ENCODE measurements around the gene NPPB. TPM values are rescaled to one million over a fixed set of nuclear protein-coding genes. Genes with fewer than 3 reads are reported as not detected.
A peak's percentile ranks its signal among the peaks of the same experiment; 100 is the strongest.

NPPB gene
- total and polyA plus RNA-seq, 4 donors, result 0.87 to 25.7 TPM; not detected in 2

DNA sequence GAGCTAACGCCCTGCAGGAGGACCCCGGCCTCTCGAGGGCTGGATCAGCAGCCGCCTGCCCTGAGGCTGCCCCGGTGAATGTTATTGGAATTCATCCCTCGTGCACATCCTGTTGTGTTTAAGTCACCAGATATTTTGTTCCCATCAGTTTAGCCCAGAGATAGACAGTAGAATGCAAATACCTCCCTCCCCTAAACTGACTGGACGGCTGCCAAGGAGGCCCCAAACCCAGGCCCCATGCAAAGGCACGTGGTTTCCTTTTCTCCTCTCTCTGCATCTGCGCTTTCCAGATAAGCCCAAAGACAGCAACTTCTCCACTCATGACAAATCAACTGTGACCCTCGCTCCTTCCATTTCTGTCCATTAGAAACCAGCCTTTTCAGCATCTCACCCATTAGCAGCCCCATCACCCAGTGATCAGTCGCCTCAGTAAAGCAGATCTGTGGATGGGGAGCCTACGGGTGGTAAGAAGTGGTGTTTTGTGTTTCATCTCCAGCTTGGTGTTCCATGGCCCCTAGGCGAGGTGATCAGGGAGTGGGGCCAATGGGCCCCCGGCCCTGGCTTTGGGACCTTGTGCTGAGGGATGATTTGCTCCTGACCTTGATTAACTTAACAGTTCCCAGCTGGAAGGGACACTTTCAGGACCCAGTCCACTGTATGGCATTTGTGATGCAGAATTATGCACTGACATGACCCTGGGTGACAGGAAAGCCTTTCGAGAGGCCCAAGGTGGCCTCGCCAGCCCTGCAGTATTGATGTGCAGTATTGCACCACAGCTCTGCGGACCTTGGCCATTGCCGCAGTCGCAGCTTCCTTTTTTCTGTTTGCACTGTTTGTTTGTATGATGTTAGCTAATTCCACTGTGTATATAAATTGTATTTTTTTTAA lies 16.3 kb downstream of the NPPB start:
- intact Hi-C loops (cut with DNase I), result no loop called here
- Histone ChIP-seq H3K9me3 (ENCODE audit: control insufficient read depth, low read length) (no peaks in the 10 kb centered on the region), H3K4me1 (ENCODE audit: control insufficient read depth in 1 of 2, insufficient read depth in 2 of 2, low read length in 2 of 2) (no peaks in the 10 kb centered on the region), H3K36me3 (ENCODE audit: control insufficient read depth in 1 of 2, insufficient read depth in 2 of 2, low read length in 1 of 2) (peaks cover 0 to 4% of the 10 kb centered on the region in 2 donors), H3K27ac (ENCODE audit: low read depth in 1 of 2, low read length in 2 of 2) (no peak overlapping the region), H3K4me3 (ENCODE audit: low read length in 2 of 2) (no peak overlapping the region), H3K27me3 (ENCODE audit: control insufficient read depth in 1 of 2, insufficient read depth in 2 of 2, low read length in 1 of 2) (no peaks in the 10 kb centered on the region)
- WGBS, 2 donors, result 79 to 81% methylated on average over 19 of the region's 19 CpGs
- ATAC-seq (ENCODE audit: low FRiP score) (no peak), DNase-seq (no peak)

- no peaks in the 10 kb centered on the region for H3K27me3 ChIP-seq (ENCODE audit: control insufficient read depth in 1 of 2, insufficient read depth in 2 of 2, low read length in 1 of 2)
- intact Hi-C loops (cut with DNase I), result loop anchor here in 1 of 2 donors (1.0 kb wide), 1 partner anchor 53 kb away; no protein-coding TSS in a partner anchor
- WGBS, 2 donors, result 75 to 81% methylated on average over 17 of the region's 17 CpGs
- no peaks in the 10 kb centered on the region for H3K4me1 ChIP-seq (ENCODE audit: control insufficient read depth in 1 of 2, insufficient read depth in 2 of 2, low read length in 2 of 2)
- H3K36me3 ChIP-seq (ENCODE audit: control insufficient read depth in 1 of 2, insufficient read depth in 2 of 2, low read length in 1 of 2), result peaks cover 0 to 4% of the 10 kb centered on the region in 2 donors
- DNase-seq (no peak), ATAC-seq (ENCODE audit: low FRiP score) (no peak)
- no peaks in the 10 kb centered on the region for H3K9me3 ChIP-seq (ENCODE audit: control insufficient read depth, low read length)
- H3K27ac ChIP-seq (ENCODE audit: low read depth in 1 of 2, low read length in 2 of 2), result no peak overlapping the region
- no peak overlapping the region for H3K4me3 ChIP-seq (ENCODE audit: low read length in 2 of 2)
Observed at GRCh38 chr1:11841245-11842153, 17.2 kb downstream of the NPPB start.

DNA sequence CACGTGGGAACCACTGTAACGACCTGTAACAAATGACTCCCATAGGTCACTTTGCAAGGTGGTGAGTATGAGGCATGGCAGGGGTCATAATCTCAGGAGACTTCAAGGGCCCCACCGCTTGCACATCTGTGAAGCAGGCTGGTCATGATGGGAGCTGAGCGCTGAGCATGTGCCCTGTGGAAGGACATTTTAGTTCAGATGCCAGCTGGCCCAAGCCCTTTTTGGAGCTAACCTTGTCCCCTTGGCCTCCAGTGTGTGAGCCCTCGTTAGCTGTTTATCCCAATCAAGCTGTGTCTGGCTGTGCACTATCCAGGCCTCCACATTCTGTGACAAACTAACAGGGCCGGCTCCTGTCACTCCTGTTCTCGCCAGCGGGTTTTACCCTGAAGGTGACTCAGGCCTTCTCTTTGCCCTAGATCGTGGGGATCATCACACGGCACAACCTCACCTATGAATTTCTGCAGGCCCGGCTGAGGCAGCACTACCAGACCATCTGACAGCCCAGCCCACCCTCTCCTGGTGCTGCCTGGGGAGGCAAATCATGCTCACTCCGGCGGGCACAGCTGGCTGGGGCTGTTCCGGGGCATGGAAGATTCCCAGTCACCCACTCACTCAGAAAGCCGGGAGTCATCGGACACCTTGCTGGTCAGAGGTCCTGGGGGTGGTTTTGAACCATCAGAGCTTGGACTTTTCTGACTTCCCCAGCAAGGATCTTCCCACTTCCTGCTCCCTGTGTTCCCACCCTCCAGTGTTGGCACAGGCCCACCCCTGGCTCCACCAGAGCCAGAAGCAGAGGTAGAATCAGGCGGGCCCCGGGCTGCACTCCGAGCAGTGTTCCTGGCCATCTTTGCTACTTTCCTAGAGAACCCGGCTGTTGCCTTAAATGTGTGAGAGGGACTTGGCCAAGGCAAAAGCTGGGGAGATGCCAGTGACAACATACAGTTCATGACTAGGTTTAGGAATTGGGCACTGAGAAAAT lies 18.7 kb downstream of the NPPB start:
- 57 to 61% methylated on average over 20 of the region's 20 CpGs for WGBS, 2 donors
- Histone ChIP-seq H3K4me3 (ENCODE audit: low read length in 2 of 2) (no peak overlapping the region), H3K36me3 (ENCODE audit: control insufficient read depth in 1 of 2, insufficient read depth in 2 of 2, low read length in 1 of 2) (peaks cover 0 to 11% of the 10 kb centered on the region in 2 donors), H3K27ac (ENCODE audit: low read depth in 1 of 2, low read length in 2 of 2) (no peak overlapping the region), H3K27me3 (ENCODE audit: control insufficient read depth in 1 of 2, insufficient read depth in 2 of 2, low read length in 1 of 2) (no peaks in the 10 kb centered on the region), H3K4me1 (ENCODE audit: control insufficient read depth in 1 of 2, insufficient read depth in 2 of 2, low read length in 2 of 2) (no peaks in the 10 kb centered on the region), H3K9me3 (ENCODE audit: control insufficient read depth, low read length) (no peaks in the 10 kb centered on the region)
- DNase-seq (peak in 1 of 2 donors; percentile 62), ATAC-seq (ENCODE audit: low FRiP score) (no peak)
- intact Hi-C loops (cut with DNase I), result loop anchor here (5.0 kb wide), 5 partner anchors 52 to 367 kb away; partner anchors contain the start of gene MFN2 (in 1 of the 2)

DNA sequence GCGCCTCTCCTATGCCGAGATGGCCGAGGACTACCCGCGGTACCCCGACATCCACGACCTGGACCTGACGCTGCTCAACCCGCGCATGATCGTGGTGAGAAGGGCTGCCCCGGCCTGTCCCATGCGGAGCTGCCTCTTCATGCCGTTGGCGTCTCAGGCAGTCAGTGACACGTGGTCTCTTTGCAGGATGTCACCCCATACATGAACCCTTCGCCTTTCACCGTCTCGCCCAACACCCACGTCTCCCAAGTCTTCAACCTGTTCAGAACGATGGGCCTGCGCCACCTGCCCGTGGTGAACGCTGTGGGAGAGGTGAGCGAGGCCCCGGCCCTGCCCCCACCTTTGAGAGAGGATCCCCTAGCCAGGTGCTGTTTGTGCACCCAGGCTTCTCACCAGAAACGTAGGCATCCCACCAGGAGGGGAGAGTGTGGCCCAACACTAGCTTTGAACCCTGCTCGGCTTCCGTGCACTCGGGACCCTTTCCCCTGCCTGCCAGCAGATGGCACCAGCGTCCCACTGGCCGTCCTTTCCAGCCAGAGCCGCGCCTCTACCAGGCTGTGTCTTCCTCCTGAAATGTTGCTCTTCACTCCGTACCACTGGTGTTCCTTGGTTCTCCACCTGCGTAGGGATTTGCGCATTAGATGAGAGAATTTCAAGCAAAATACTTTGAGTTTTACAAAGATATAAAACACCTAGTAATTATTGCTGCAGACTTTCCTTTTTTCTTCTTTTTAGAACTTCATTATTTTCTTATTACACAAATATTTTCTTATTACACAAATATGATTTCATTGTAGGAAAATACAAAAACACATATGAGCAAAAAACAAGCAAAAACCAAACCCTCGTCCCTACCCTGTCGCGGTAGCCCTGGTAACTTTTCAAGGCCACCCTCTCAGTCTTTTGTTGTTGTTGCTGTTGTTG lies 20.1 kb downstream of the NPPB start:
- Histone ChIP-seq H3K4me3 (ENCODE audit: low read length in 2 of 2) (no peak overlapping the region), H3K27me3 (ENCODE audit: control insufficient read depth in 1 of 2, insufficient read depth in 2 of 2, low read length in 1 of 2) (no peaks in the 10 kb centered on the region), H3K27ac (ENCODE audit: low read depth in 1 of 2, low read length in 2 of 2) (no peak overlapping the region), H3K36me3 (ENCODE audit: control insufficient read depth in 1 of 2, insufficient read depth in 2 of 2, low read length in 1 of 2) (peaks cover 0 to 12% of the 10 kb centered on the region in 2 donors), H3K9me3 (ENCODE audit: control insufficient read depth, low read length) (no peaks in the 10 kb centered on the region), H3K4me1 (ENCODE audit: control insufficient read depth in 1 of 2, insufficient read depth in 2 of 2, low read length in 2 of 2) (no peaks in the 10 kb centered on the region)
- DNase-seq (peak; percentile 79 to 92), ATAC-seq (ENCODE audit: low FRiP score) (peak; percentile 87)
- WGBS, 2 donors, result 62 to 64% methylated on average over 40 of the region's 40 CpGs
- intact Hi-C loops (cut with DNase I), result loop anchor here (5.0 kb wide), 5 partner anchors 54 to 369 kb away; partner anchors contain the start of gene MFN2 (in 1 of the 2)

DNA sequence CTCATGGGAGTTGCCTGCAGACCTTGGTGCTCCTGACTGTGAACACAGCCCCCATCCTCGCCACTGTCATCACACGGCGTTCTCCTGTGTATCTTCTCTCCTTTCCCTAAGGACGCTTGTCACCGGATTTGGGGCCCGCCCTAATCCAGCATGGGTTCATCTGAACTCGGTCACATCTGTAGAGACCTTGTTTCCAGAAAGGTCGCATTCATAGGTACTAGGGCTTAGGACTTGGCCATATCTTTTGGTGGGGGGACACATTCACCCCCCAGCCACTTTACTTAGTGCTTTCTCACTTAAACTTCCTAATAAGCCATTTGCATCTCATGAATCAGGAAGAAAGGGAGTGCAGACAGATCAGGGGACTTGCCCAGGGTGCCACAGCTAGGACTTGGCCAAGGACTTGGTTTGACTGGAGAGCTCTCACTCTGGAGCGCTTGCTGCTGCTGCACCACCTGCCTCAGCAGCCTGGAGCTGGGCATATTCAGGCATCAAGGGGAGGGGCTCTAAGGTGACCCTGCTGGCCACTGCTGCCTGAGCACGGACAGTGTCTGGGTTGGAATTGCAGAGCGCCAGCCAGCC lies 20.9 kb downstream of the NPPB start:
- intact Hi-C loops (cut with DNase I), result loop anchor here (5.0 kb wide), 5 partner anchors 54 to 369 kb away; partner anchors contain the start of gene MFN2 (in 1 of the 2)
- H3K36me3 ChIP-seq (ENCODE audit: control insufficient read depth in 1 of 2, insufficient read depth in 2 of 2, low read length in 1 of 2), result peaks cover 0 to 13% of the 10 kb centered on the region in 2 donors
- ATAC-seq (ENCODE audit: low FRiP score) (no peak), DNase-seq (no peak)
- no peaks in the 10 kb centered on the region for H3K4me1 ChIP-seq (ENCODE audit: control insufficient read depth in 1 of 2, insufficient read depth in 2 of 2, low read length in 2 of 2)
- no peaks in the 10 kb centered on the region for H3K9me3 ChIP-seq (ENCODE audit: control insufficient read depth, low read length)
- no peak overlapping the region for H3K4me3 ChIP-seq (ENCODE audit: low read length in 2 of 2)
- H3K27ac ChIP-seq (ENCODE audit: low read depth in 1 of 2, low read length in 2 of 2), result no peak overlapping the region
- no peaks in the 10 kb centered on the region for H3K27me3 ChIP-seq (ENCODE audit: control insufficient read depth in 1 of 2, insufficient read depth in 2 of 2, low read length in 1 of 2)
- WGBS, 2 donors, result 84 to 85% methylated on average over 11 of the region's 11 CpGs

- Histone ChIP-seq H3K9me3 (ENCODE audit: control insufficient read depth, low read length) (no peaks in the 10 kb centered on the region), H3K4me1 (ENCODE audit: control insufficient read depth in 1 of 2, insufficient read depth in 2 of 2, low read length in 2 of 2) (no peaks in the 10 kb centered on the region), H3K27ac (ENCODE audit: low read depth in 1 of 2, low read length in 2 of 2) (no peak overlapping the region), H3K4me3 (ENCODE audit: low read length in 2 of 2) (no peak overlapping the region), H3K36me3 (ENCODE audit: control insufficient read depth in 1 of 2, insufficient read depth in 2 of 2, low read length in 1 of 2) (peaks cover 0 to 16% of the 10 kb centered on the region in 2 donors), H3K27me3 (ENCODE audit: control insufficient read depth in 1 of 2, insufficient read depth in 2 of 2, low read length in 1 of 2) (no peaks in the 10 kb centered on the region)
- 84 to 87% methylated on average over 36 of the region's 36 CpGs for WGBS, 2 donors
- ATAC-seq (ENCODE audit: low FRiP score) (no peak), DNase-seq (no peak)
- intact Hi-C loops (cut with DNase I), result loop anchor here (5.0 kb wide), 5 partner anchors 55 to 370 kb away; partner anchors contain the start of gene MFN2 (in 1 of the 2)
Observed at GRCh38 chr1:11836955-11837766, 21.6 kb downstream of the NPPB start.
